ENCODE measurements around the gene GPR37. TPM values are rescaled to one million over a fixed set of nuclear protein-coding genes. Genes with fewer than 3 reads are reported as not detected.
A peak's percentile ranks its signal among the peaks of the same experiment; 100 is the strongest.

Gene GPR37
- total RNA-seq, 1 experiment from 2014 or later, result 1.3 TPM

DNA sequence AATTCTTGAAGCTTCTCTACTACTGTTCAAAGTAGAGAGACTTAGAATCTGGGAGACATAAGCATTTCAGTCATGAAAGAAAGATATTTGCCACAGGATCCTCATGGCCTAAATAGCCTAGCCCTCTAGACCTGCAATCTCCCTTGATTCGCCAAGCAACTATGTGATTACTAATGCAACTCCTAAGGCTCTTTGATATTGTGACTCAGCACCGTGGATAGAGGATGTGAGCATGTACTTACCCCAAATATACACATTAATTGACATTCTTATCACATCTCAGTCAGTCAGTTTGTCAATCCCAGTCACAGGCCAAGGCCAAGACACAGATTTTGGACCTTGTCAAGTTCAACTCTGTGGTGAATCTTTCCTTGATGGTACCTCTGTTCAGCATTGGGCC lies 42.6 kb downstream of the GPR37 start:
- Histone ChIP-seq H3K4me3 (ENCODE audit: low read depth in 2 of 2, low read length in 2 of 2) (no peak overlapping the region), H3K4me1 (ENCODE audit: control insufficient read depth, insufficient read depth, low read length) (no peaks in the 10 kb centered on the region), H3K27me3 (ENCODE audit: control insufficient read depth, insufficient read depth, low read length) (no peaks in the 10 kb centered on the region), H3K27ac (ENCODE audit: low read length) (no peak overlapping the region), H3K9me3 (ENCODE audit: control insufficient read depth, insufficient read depth, low read depth, low read length) (no peaks in the 10 kb centered on the region), H3K36me3 (ENCODE audit: control insufficient read depth, insufficient read depth, low read length) (no peaks in the 10 kb centered on the region)
- CTCF ChIA-PET, result no interaction called here
- no TSS peak for BruUV-seq (replicated peaks)
- ATAC-seq, result peak; percentile 38; the same call in 1 of the 2 replicates
- intact Hi-C loops (cut with micrococcal nuclease; ENCODE audit: unreplicated experiment), result no loop called here
- in situ Hi-C loops (cut with HindIII; ENCODE audit: low pct_unique_long_range_greater_than_20kb, low sequenced_read_pairs), result no loop called here
- POLR2A ChIA-PET, result no interaction called here
- TF ChIP-seq TCF7L2 (IDR thresholded peaks at IDR 0.05; ENCODE audit: low read depth, low read length) (no peak), SIN3A (IDR thresholded peaks at IDR 0.05; ENCODE audit: borderline replicate concordance, insufficient read depth, low read depth, low read length) (no peak), POLR2AphosphoS5 (IDR thresholded peaks at IDR 0.05; ENCODE audit: low read depth, low read length) (no peak)
- TF ChIP-seq, protein P1, sequence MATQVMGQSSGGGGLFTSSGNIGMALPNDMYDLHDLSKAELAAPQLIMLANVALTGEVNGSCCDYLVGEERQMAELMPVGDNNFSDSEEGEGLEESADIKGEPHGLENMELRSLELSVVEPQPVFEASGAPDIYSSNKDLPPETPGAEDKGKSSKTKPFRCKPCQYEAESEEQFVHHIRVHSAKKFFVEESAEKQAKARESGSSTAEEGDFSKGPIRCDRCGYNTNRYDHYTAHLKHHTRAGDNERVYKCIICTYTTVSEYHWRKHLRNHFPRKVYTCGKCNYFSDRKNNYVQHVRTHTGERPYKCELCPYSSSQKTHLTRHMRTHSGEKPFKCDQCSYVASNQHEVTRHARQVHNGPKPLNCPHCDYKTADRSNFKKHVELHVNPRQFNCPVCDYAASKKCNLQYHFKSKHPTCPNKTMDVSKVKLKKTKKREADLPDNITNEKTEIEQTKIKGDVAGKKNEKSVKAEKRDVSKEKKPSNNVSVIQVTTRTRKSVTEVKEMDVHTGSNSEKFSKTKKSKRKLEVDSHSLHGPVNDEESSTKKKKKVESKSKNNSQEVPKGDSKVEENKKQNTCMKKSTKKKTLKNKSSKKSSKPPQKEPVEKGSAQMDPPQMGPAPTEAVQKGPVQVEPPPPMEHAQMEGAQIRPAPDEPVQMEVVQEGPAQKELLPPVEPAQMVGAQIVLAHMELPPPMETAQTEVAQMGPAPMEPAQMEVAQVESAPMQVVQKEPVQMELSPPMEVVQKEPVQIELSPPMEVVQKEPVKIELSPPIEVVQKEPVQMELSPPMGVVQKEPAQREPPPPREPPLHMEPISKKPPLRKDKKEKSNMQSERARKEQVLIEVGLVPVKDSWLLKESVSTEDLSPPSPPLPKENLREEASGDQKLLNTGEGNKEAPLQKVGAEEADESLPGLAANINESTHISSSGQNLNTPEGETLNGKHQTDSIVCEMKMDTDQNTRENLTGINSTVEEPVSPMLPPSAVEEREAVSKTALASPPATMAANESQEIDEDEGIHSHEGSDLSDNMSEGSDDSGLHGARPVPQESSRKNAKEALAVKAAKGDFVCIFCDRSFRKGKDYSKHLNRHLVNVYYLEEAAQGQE (IDR thresholded peaks at IDR 0.05; ENCODE audit: insufficient read depth in 1 of 2, low read depth in 2 of 2, low read length in 1 of 2), result no peak
- TF ChIP-seq, protein P2, sequence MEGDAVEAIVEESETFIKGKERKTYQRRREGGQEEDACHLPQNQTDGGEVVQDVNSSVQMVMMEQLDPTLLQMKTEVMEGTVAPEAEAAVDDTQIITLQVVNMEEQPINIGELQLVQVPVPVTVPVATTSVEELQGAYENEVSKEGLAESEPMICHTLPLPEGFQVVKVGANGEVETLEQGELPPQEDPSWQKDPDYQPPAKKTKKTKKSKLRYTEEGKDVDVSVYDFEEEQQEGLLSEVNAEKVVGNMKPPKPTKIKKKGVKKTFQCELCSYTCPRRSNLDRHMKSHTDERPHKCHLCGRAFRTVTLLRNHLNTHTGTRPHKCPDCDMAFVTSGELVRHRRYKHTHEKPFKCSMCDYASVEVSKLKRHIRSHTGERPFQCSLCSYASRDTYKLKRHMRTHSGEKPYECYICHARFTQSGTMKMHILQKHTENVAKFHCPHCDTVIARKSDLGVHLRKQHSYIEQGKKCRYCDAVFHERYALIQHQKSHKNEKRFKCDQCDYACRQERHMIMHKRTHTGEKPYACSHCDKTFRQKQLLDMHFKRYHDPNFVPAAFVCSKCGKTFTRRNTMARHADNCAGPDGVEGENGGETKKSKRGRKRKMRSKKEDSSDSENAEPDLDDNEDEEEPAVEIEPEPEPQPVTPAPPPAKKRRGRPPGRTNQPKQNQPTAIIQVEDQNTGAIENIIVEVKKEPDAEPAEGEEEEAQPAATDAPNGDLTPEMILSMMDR (IDR thresholded peaks at IDR 0.05), result no peak
- no peak for DNase-seq (ENCODE audit: low read depth, low spot score)

- intact Hi-C loops (cut with micrococcal nuclease; ENCODE audit: unreplicated experiment), result no loop called here
Measured at GRCh38 chr7:124722292-124722691, 43.3 kb downstream of the GPR37 start.

More at GRCh38 chr7:124722292-124722691, 43.3 kb downstream of the GPR37 start:
- H3K27me3 ChIP-seq (ENCODE audit: control insufficient read depth, insufficient read depth, low read length), result no peaks in the 10 kb centered on the region
- H3K36me3 ChIP-seq (ENCODE audit: control insufficient read depth, insufficient read depth, low read length), result no peaks in the 10 kb centered on the region
- BruUV-seq (replicated peaks), result no TSS peak
- no peaks in the 10 kb centered on the region for H3K4me1 ChIP-seq (ENCODE audit: control insufficient read depth, insufficient read depth, low read length)
- no peaks in the 10 kb centered on the region for H3K9me3 ChIP-seq (ENCODE audit: control insufficient read depth, insufficient read depth, low read depth, low read length)
- ChIA-PET CTCF (no interaction called here), POLR2A (no interaction called here)
- TF ChIP-seq, protein P1 (IDR thresholded peaks at IDR 0.05; ENCODE audit: insufficient read depth in 1 of 2, low read depth in 2 of 2, low read length in 1 of 2), result no peak
- no peak for TF ChIP-seq TCF7L2 (IDR thresholded peaks at IDR 0.05; ENCODE audit: low read depth, low read length)
- TF ChIP-seq, protein P2 (IDR thresholded peaks at IDR 0.05), result no peak
- no peak for ATAC-seq
- no peak overlapping the region for H3K27ac ChIP-seq (ENCODE audit: low read length)
- H3K4me3 ChIP-seq (ENCODE audit: low read depth in 2 of 2, low read length in 2 of 2), result no peak overlapping the region
- no peak for DNase-seq (ENCODE audit: low read depth, low spot score)
- in situ Hi-C loops (cut with HindIII; ENCODE audit: low pct_unique_long_range_greater_than_20kb, low sequenced_read_pairs), result no loop called here

All from Panc1 (cell line).